Upper lobe of left lung (tissue), 4 donors: ENCODE results near the gene HNRNPH1.

Experiments used
- CTCF ChIP-seq, 6 experiments: fragments of 450-650 bp in 4 of 6; fragments of 200-600 bp in 2 of 6; sonication (generic) in 2 of 6; IDR thresholded peaks; one replicate each; pipeline ENCODE4 v1.5.1; 2016 to 2019; ENCODE audit warnings: antibody characterized with exemption in 6 of 6
- POLR2A ChIP-seq, 4 donors: fragments of 450-650 bp; IDR thresholded peaks; one replicate each; pipeline ENCODE4 v1.5.1; 2016 to 2017; ENCODE audit warnings: antibody characterized with exemption in 4 of 4, mild to moderate bottlenecking in 2 of 4

DNA sequence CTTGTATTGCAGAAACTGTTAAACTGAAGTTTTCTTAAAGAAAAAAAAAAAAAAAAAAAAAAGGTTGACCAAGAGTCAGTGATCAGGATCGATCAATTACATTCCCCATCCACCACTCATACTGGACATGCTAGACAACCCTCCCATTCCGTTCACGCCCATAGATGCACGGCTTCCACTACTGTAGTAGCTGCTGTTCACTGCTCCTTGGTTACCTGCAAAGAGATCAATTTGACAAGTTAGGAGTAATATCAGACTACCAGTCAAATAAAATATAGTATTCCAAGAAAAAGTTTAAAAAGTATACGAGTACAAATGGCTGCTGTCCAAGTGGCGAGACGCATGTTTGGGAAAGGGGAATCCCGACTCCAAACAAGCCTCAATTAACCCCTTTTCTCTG, 8.7 kb downstream of the HNRNPH1 start:
- no peak for TF ChIP-seq CTCF (IDR thresholded peaks at IDR 0.05)
- no peak for TF ChIP-seq POLR2A (IDR thresholded peaks at IDR 0.05)
